Endothelial cell of umbilical vein (primary cell): ENCODE measurements around the gene RNF121. TPM values are rescaled to one million over a fixed set of nuclear protein-coding genes. Genes with fewer than 3 reads are reported as not detected.

Experiments
- BruUV-seq: library from RNA; stranded (reverse); fragments of 400-500 nt; replicated peaks from 2 replicates; lab custom pipeline; 2021; lab: Mats Ljungman, UMichigan
- CTCF ChIA-PET: fragments of 300-600, 350-600 bp; sonication (Branson Sonifier 250); formaldehyde crosslinking; loops from one replicate; lab custom pipeline; 2021; ENCODE audit warnings: antibody characterized with exemption, inconsistent platforms; lab: Charles Lee
- POLR2A ChIA-PET: fragments of 300-600, 350-600 bp; sonication (Branson Sonifier 250); formaldehyde crosslinking; loops from one replicate; lab custom pipeline; 2021; ENCODE audit warnings: antibody characterized with exemption, inconsistent platforms; lab: Charles Lee
- DNase-seq: peaks from one replicate; pipeline ENCODE4 v3.0.0-alpha.2; 2011; ENCODE audit warnings: low read depth, low spot score
- FAIRE-seq: peaks from 2 replicates; lab custom pipeline; 2011; peaks lifted over from hg19 to GRCh38; lab: Jason Lieb, UNC
- H2AFZ ChIP-seq: 2 replicates; pipeline ENCODE4 v1.6.0; 2012; ENCODE audit warnings: low read depth, low read length, control low read depth, inconsistent platforms
- H3K27ac ChIP-seq: 2 replicates; pipeline ENCODE4 v1.5.1; 2011; ENCODE audit warnings: low read depth, mild to moderate bottlenecking, control low read depth, low read length, moderate library complexity; ENCODE audit not compliant: insufficient read depth
- H3K27me3 ChIP-seq, 2 experiments: 2 replicates each; pipeline versions ENCODE4 v1.6.0 to v1.6.1; 2011; ENCODE audit warnings: low read length in 2 of 2, mixed read lengths in 1 of 2; ENCODE audit not compliant: control insufficient read depth in 2 of 2, insufficient read depth in 2 of 2
- H3K36me3 ChIP-seq, 2 experiments: 2 replicates in 1 of 2; 3 replicates in 1 of 2; pipeline ENCODE4 v1.5.1; 2011; ENCODE audit warnings: low read length in 2 of 2, mild to moderate bottlenecking in 1 of 2, moderate library complexity in 1 of 2; ENCODE audit not compliant: control insufficient read depth in 2 of 2, insufficient read depth in 2 of 2; ENCODE audit errors: extremely low read depth in 1 of 2
- H3K4me1 ChIP-seq: 3 replicates; pipeline ENCODE4 v1.5.1; 2011; ENCODE audit warnings: mild to moderate bottlenecking, low read length; ENCODE audit not compliant: control insufficient read depth, insufficient read depth; ENCODE audit errors: extremely low read depth
- H3K4me2 ChIP-seq: 2 replicates; pipeline ENCODE4 v1.6.1; 2011; ENCODE audit warnings: low read length, control low read depth, mixed read lengths; ENCODE audit not compliant: insufficient read depth
- H3K4me3 ChIP-seq, 3 experiments: fragments of 200-600 bp in 1 of 3; sonication (generic), shearing (Covaris generic) in 1 of 3; replicated peaks in 1 of 3; 2 replicates each; pipeline ENCODE4 v1.5.1; 2011 to 2016; ENCODE audit warnings: control low read depth in 3 of 3, low read length in 3 of 3, mild to moderate bottlenecking in 2 of 3, inconsistent platforms in 1 of 3, low read depth in 1 of 3, moderate library complexity in 1 of 3; ENCODE audit not compliant: insufficient read depth in 1 of 3
- H3K79me2 ChIP-seq: 2 replicates; pipeline ENCODE4 v1.6.0; 2012; ENCODE audit warnings: low read length, inconsistent platforms; ENCODE audit not compliant: control insufficient read depth, insufficient read depth
- H3K9ac ChIP-seq: replicated peaks from 2 replicates; pipeline ENCODE3; 2011; ENCODE audit warnings: low read length, control low read depth; ENCODE audit not compliant: insufficient read depth; ENCODE audit errors: extremely low read depth
- H3K9me1 ChIP-seq: replicated peaks from 3 replicates; pipeline ENCODE4 v1.6.0; 2011; ENCODE audit warnings: mild to moderate bottlenecking, low read length; ENCODE audit not compliant: control insufficient read depth, insufficient read depth; ENCODE audit errors: extremely low read depth
- H3K9me3 ChIP-seq: replicated peaks from 2 replicates; pipeline ENCODE4 v1.5.1; 2012; ENCODE audit warnings: low read length, inconsistent platforms; ENCODE audit not compliant: control insufficient read depth, insufficient read depth
- H4K20me1 ChIP-seq: replicated peaks from 2 replicates; pipeline ENCODE3; 2011; ENCODE audit warnings: mild to moderate bottlenecking, low read length; ENCODE audit not compliant: control insufficient read depth, insufficient read depth; ENCODE audit errors: extremely low read depth
- EZH2 ChIP-seq: IDR thresholded peaks from 2 replicates; pipeline ENCODE4 v1.6.1; 2012; ENCODE audit warnings: borderline replicate concordance, low read depth, mild to moderate bottlenecking, moderate library complexity, low read length, inconsistent platforms; ENCODE audit not compliant: severe bottlenecking
- FOS ChIP-seq: IDR thresholded peaks from 2 replicates; pipeline ENCODE4 v1.6.1; 2011; ENCODE audit warnings: mild to moderate bottlenecking, low read length, moderate library complexity, borderline replicate concordance; ENCODE audit not compliant: insufficient read depth
- GATA2 ChIP-seq: IDR thresholded peaks from 2 replicates; pipeline ENCODE4 v1.7.0; 2011; ENCODE audit warnings: low read depth, mild to moderate bottlenecking, moderate library complexity, mixed read lengths, low read length; ENCODE audit not compliant: insufficient read length, insufficient read depth
- POLR2A ChIP-seq: IDR thresholded peaks from 2 replicates; pipeline ENCODE4 v1.6.1; 2012; ENCODE audit warnings: low read depth, mild to moderate bottlenecking, control low read depth, low read length
- dilution Hi-C: fragments of 300-500 bp; cut with MboI; formaldehyde crosslinking; loops from one replicate; pipeline ENCODE4 v1.15.0; 2019; ENCODE audit warnings: low sequenced_read_pairs; ENCODE audit not compliant: extremely low pct_ligation_motif_present
- intact Hi-C: fragments of 100-400 bp; cut with micrococcal nuclease; formaldehyde crosslinking; loops from one replicate; pipeline ENCODE4 v1.10.0; 2022
- polyA plus RNA-seq, 4 experiments: library from polyadenylated mRNA; depleted of rRNA in 3 of 4; stranded (reverse) in 3 of 4; unstranded in 1 of 4; fragments of >200 nt; gene quantifications; 2 replicates each; pipeline versions ENCODE4 v1.2.1 to v1.2.3, GENCODE V29; 2011 to 2012; ENCODE audit warnings: missing spikeins in 1 of 4
- total RNA-seq: library from RNA; stranded (reverse); gene quantifications from 2 replicates; pipeline ENCODE4 v1.2.3, GENCODE V29; 2021
- TF ChIP-seq, protein P1 (sequence below): IDR thresholded peaks from 2 replicates; pipeline ENCODE4 v1.6.1; 2011; ENCODE audit not compliant: insufficient read depth, insufficient read length
- TF ChIP-seq, protein P2 (sequence below), 2 donors: IDR thresholded peaks; 1 replicate in 1 of 2; 2 replicates in 1 of 2; pipeline ENCODE4 v1.5.1; 2011; ENCODE audit warnings: low read length in 2 of 2, mild to moderate bottlenecking in 2 of 2, moderate library complexity in 2 of 2, control low read depth in 1 of 2, inconsistent platforms in 1 of 2, low read depth in 1 of 2; ENCODE audit not compliant: insufficient read depth in 1 of 2; ENCODE audit errors: extremely low read depth in 1 of 2

The RNF121 gene
- total and polyA plus RNA-seq, 2 donors (not counting 3 experiments of a cell fraction or from before 2014, with no cell fraction given): 61.4 to 99.9 TPM

DNA sequence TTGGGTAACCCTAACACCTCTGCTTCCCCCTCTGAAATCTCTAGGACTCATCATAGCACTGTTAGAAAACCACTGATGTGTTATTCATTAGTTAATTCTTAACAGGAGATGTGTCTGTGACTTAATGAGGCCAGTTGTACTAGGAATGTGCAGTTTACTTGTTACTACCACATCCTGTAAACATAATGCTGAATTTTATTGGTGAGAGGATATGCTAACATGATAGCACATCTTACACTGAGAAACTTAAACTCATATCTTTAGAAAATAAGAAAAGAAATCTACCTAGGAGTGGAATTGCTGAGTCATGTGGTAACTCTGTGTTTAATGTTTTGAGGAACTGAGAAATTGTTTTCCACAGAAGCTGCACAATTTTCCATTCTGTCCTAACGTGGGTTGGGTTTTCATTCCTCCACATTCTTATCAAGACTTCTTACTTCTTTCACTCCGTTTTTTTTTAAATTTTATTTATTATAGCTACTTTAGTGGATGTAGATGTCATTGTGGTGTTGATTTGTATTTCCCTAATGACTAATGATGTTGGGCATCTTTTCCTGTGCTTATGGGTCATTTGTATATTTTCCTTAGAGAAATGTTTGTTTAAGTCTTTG is 33.7 kb downstream of the RNF121 start:
- Histone ChIP-seq H3K4me2 (peak overlapping the region; percentile 74), H3K4me3 (no peak overlapping the region), H4K20me1 (no peaks in the 10 kb centered on the region), H3K27ac (peak overlapping the region; percentile 70), H3K9ac (peak overlapping the region; percentile 31), H3K27me3 (no peaks in the 10 kb centered on the region), H2AFZ (no peak overlapping the region), H3K9me1 (no peaks in the 10 kb centered on the region), H3K36me3 (peaks cover 8 to 15% of the 10 kb centered on the region in 2 experiments), H3K9me3 (no peaks in the 10 kb centered on the region), H3K4me1 (peaks cover 20% of the 10 kb centered on the region), H3K79me2 (peaks cover 64% of the 10 kb centered on the region)
- CTCF ChIA-PET: interaction anchor here (0.5 to 1.3 kb wide), 9 partner anchors 15 to 98 kb away, joined by 3 to 6 read pairs (median 3); partner anchors contain the start of genes RNF121 and XNDC1N
- no TSS peak for BruUV-seq
- POLR2A ChIA-PET: no interaction called here
- peak; percentile 59 for FAIRE-seq
- DNase-seq: peak; percentile 76
- TF ChIP-seq POLR2A (no peak), GATA2 (no peak), FOS (peak; percentile 57), EZH2 (no peak)
- TF ChIP-seq, protein P1, sequence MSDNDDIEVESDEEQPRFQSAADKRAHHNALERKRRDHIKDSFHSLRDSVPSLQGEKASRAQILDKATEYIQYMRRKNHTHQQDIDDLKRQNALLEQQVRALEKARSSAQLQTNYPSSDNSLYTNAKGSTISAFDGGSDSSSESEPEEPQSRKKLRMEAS: no peak
- TF ChIP-seq, protein P2, sequence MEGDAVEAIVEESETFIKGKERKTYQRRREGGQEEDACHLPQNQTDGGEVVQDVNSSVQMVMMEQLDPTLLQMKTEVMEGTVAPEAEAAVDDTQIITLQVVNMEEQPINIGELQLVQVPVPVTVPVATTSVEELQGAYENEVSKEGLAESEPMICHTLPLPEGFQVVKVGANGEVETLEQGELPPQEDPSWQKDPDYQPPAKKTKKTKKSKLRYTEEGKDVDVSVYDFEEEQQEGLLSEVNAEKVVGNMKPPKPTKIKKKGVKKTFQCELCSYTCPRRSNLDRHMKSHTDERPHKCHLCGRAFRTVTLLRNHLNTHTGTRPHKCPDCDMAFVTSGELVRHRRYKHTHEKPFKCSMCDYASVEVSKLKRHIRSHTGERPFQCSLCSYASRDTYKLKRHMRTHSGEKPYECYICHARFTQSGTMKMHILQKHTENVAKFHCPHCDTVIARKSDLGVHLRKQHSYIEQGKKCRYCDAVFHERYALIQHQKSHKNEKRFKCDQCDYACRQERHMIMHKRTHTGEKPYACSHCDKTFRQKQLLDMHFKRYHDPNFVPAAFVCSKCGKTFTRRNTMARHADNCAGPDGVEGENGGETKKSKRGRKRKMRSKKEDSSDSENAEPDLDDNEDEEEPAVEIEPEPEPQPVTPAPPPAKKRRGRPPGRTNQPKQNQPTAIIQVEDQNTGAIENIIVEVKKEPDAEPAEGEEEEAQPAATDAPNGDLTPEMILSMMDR (IDR thresholded peaks at IDR 0.05; ENCODE audit: extremely low read depth in 1 of 2, insufficient read depth in 1 of 2, low read depth in 1 of 2, low read length in 2 of 2): no peak
- intact Hi-C loops (loop anchor here (2.0 kb wide), 1 partner anchor 18 kb away; no protein-coding TSS in a partner anchor), dilution Hi-C loops (no loop called here)
